Smooth muscle cell (in vitro differentiated cells): ENCODE measurements around the gene PLCB1. TPM values are rescaled to one million over a fixed set of nuclear protein-coding genes. Genes with fewer than 3 reads are reported as not detected.

Experiments
- DNase-seq: peaks from one replicate; lab custom pipeline; 2025; ENCODE audit not compliant: unreplicated experiment; lab: John Stamatoyannopoulos, UW
- H2AFZ ChIP-seq: fragments of 200-600 bp; sonication (generic); 2 replicates; pipeline ENCODE4 v1.6.0; 2016; ENCODE audit warnings: antibody characterized with exemption, low read depth, mild to moderate bottlenecking
- H3F3A ChIP-seq: fragments of 200-600 bp; sonication (generic); 2 replicates; pipeline ENCODE4 v1.6.0; 2017; ENCODE audit warnings: antibody characterized with exemption, low read depth
- H3K27ac ChIP-seq: fragments of 200-600 bp; sonication (generic); 2 replicates; pipeline ENCODE4 v1.5.1; 2016; ENCODE audit warnings: low read depth, mild to moderate bottlenecking
- H3K27me3 ChIP-seq: fragments of 200-600 bp; sonication (generic); 2 replicates; pipeline ENCODE4 v1.6.1; 2016; ENCODE audit warnings: low read depth, mild to moderate bottlenecking
- H3K36me3 ChIP-seq: fragments of 200-600 bp; sonication (generic); 2 replicates; pipeline ENCODE4 v1.5.1; 2016; ENCODE audit warnings: low read depth
- H3K4me1 ChIP-seq: fragments of 200-600 bp; sonication (generic); 2 replicates; pipeline ENCODE4 v1.5.1; 2016; ENCODE audit warnings: low read depth
- H3K4me2 ChIP-seq: fragments of 200-600 bp; sonication (generic); 2 replicates; pipeline ENCODE4 v1.6.0; 2016; ENCODE audit warnings: mild to moderate bottlenecking
- H3K4me3 ChIP-seq: fragments of 200-600 bp; sonication (generic); 2 replicates; pipeline ENCODE4 v1.5.1; 2016; ENCODE audit warnings: mild to moderate bottlenecking
- H3K79me2 ChIP-seq: fragments of 200-600 bp; sonication (generic); 2 replicates; pipeline ENCODE4 v1.6.0; 2016; ENCODE audit warnings: low read depth, mild to moderate bottlenecking
- H3K9ac ChIP-seq: fragments of 200-600 bp; sonication (generic); 2 replicates; pipeline ENCODE4 v1.6.0; 2016; ENCODE audit warnings: low read depth
- H3K9me3 ChIP-seq: fragments of 200-600 bp; sonication (generic); replicated peaks from 2 replicates; pipeline ENCODE4 v1.5.1; 2016; ENCODE audit warnings: low read depth
- H4K20me1 ChIP-seq: fragments of 200-600 bp; sonication (generic); 2 replicates; pipeline ENCODE4 v1.6.0; 2016; ENCODE audit warnings: low read depth
- CTCF ChIP-seq: fragments of 200-600 bp; sonication (generic); IDR thresholded peaks from 2 replicates; pipeline ENCODE4 v1.5.1; 2017; ENCODE audit warnings: borderline replicate concordance, mild to moderate bottlenecking, antibody characterized with exemption; ENCODE audit not compliant: insufficient read depth, poor library complexity, severe bottlenecking
- WGBS: methylation state at CpG from one replicate; pipeline ENCODE4 v1.1.7; 2016; ENCODE audit warnings: low lambda C conversion rate; 5-methylcytosine and 5-hydroxymethylcytosine counted together
- polyA plus RNA-seq: library from polyadenylated mRNA; unstranded; fragments of >200 nt; fragmentation: Nextera tagmentation; extraction: Ambion mirVana; gene quantifications from 2 replicates; pipeline ENCODE4 v1.2.1, GENCODE V29; 2016
- total RNA-seq: library from RNA; depleted of rRNA; stranded (reverse); fragments of >200 nt; gene quantifications from 2 replicates; pipeline ENCODE4 v1.2.3, GENCODE V29; 2014

The PLCB1 gene
- total and polyA plus RNA-seq, 2 experiments from 2014 or later = 4.7 to 25.3 TPM

GRCh38 chr20:8631271-8631670, 499.2 kb downstream of the PLCB1 start:
- Histone ChIP-seq H3K27me3 (no peaks in the 10 kb centered on the region), H2AFZ (no peak overlapping the region), H3K36me3 (no peaks in the 10 kb centered on the region), H3K4me2 (no peak overlapping the region), H3K9ac (no peak overlapping the region), H3K4me1 (no peaks in the 10 kb centered on the region), H3K27ac (no peak overlapping the region), H3K79me2 (no peaks in the 10 kb centered on the region), H4K20me1 (no peaks in the 10 kb centered on the region), H3K9me3 (no peaks in the 10 kb centered on the region), H3F3A (no peaks in the 10 kb centered on the region), H3K4me3 (no peak overlapping the region)
- no peak for TF ChIP-seq CTCF
- DNase-seq = no peak
- WGBS = 100% methylated on average over 1 of the region's 1 CpG

GRCh38 chr20:8633366-8633765, 501.3 kb downstream of the PLCB1 start:
- no peak overlapping the region for H3K27ac ChIP-seq
- no peaks in the 10 kb centered on the region for H4K20me1 ChIP-seq
- no peaks in the 10 kb centered on the region for H3K79me2 ChIP-seq
- DNase-seq = no peak
- H3K27me3 ChIP-seq = no peaks in the 10 kb centered on the region
- H3K9me3 ChIP-seq = no peaks in the 10 kb centered on the region
- no peak overlapping the region for H3K9ac ChIP-seq
- H3K4me3 ChIP-seq = no peak overlapping the region
- no peak overlapping the region for H3K4me2 ChIP-seq
- no peak for TF ChIP-seq CTCF
- H2AFZ ChIP-seq = no peak overlapping the region
- H3K36me3 ChIP-seq = no peaks in the 10 kb centered on the region
- H3K4me1 ChIP-seq = no peaks in the 10 kb centered on the region
- WGBS = 78% methylated on average over 1 of the region's 1 CpG
- no peaks in the 10 kb centered on the region for H3F3A ChIP-seq

- no peaks in the 10 kb centered on the region for H3K27me3 ChIP-seq
- H3K9ac ChIP-seq = no peak overlapping the region
- no peak overlapping the region for H2AFZ ChIP-seq
- TF ChIP-seq CTCF = no peak
- DNase-seq = no peak
- no peaks in the 10 kb centered on the region for H4K20me1 ChIP-seq
- WGBS = 92% methylated on average over 4 of the region's 4 CpGs
- no peak overlapping the region for H3K4me2 ChIP-seq
- H3K9me3 ChIP-seq = no peaks in the 10 kb centered on the region
- H3F3A ChIP-seq = no peaks in the 10 kb centered on the region
- no peaks in the 10 kb centered on the region for H3K4me1 ChIP-seq
- no peaks in the 10 kb centered on the region for H3K36me3 ChIP-seq
- H3K27ac ChIP-seq = no peak overlapping the region
- H3K79me2 ChIP-seq = no peaks in the 10 kb centered on the region
- no peak overlapping the region for H3K4me3 ChIP-seq
Observed at GRCh38 chr20:8635048-8635572, 503.0 kb downstream of the PLCB1 start.

GRCh38 chr20:8635837-8636236, 503.8 kb downstream of the PLCB1 start:
- Histone ChIP-seq H3K4me3 (no peak overlapping the region), H4K20me1 (no peaks in the 10 kb centered on the region), H3K27ac (no peak overlapping the region), H2AFZ (no peak overlapping the region), H3K9me3 (no peaks in the 10 kb centered on the region), H3K4me2 (no peak overlapping the region), H3K4me1 (no peaks in the 10 kb centered on the region), H3K9ac (no peak overlapping the region), H3F3A (no peaks in the 10 kb centered on the region), H3K36me3 (no peaks in the 10 kb centered on the region), H3K79me2 (no peaks in the 10 kb centered on the region), H3K27me3 (no peaks in the 10 kb centered on the region)
- TF ChIP-seq CTCF = no peak
- WGBS = 95% methylated on average over 2 of the region's 2 CpGs
- no peak for DNase-seq
